Endothelial cell of umbilical vein (primary cell): ENCODE measurements around the gene SH3GL1. TPM values are rescaled to one million over a fixed set of nuclear protein-coding genes. Genes with fewer than 3 reads are reported as not detected.

ENCODE experiments used
- BruUV-seq: library from RNA; stranded (reverse); fragments of 400-500 nt; replicated peaks from 2 replicates; lab custom pipeline; 2021; lab: Mats Ljungman, UMichigan
- CTCF ChIA-PET: fragments of 300-600, 350-600 bp; sonication (Branson Sonifier 250); formaldehyde crosslinking; loops from one replicate; lab custom pipeline; 2021; ENCODE audit warnings: antibody characterized with exemption, inconsistent platforms; lab: Charles Lee
- POLR2A ChIA-PET: fragments of 300-600, 350-600 bp; sonication (Branson Sonifier 250); formaldehyde crosslinking; loops from one replicate; lab custom pipeline; 2021; ENCODE audit warnings: antibody characterized with exemption, inconsistent platforms; lab: Charles Lee
- DNase-seq: peaks from one replicate; pipeline ENCODE4 v3.0.0-alpha.2; 2011; ENCODE audit warnings: low read depth, low spot score
- FAIRE-seq: peaks from 2 replicates; lab custom pipeline; 2011; peaks lifted over from hg19 to GRCh38; lab: Jason Lieb, UNC
- H2AFZ ChIP-seq: 2 replicates; pipeline ENCODE4 v1.6.0; 2012; ENCODE audit warnings: low read depth, low read length, control low read depth, inconsistent platforms
- H3K27ac ChIP-seq: 2 replicates; pipeline ENCODE4 v1.5.1; 2011; ENCODE audit warnings: low read depth, mild to moderate bottlenecking, control low read depth, low read length, moderate library complexity; ENCODE audit not compliant: insufficient read depth
- H3K27me3 ChIP-seq, 2 experiments: 2 replicates each; pipeline versions ENCODE4 v1.6.0 to v1.6.1; 2011; ENCODE audit warnings: low read length in 2 of 2, mixed read lengths in 1 of 2; ENCODE audit not compliant: control insufficient read depth in 2 of 2, insufficient read depth in 2 of 2
- H3K36me3 ChIP-seq, 2 experiments: 2 replicates in 1 of 2; 3 replicates in 1 of 2; pipeline ENCODE4 v1.5.1; 2011; ENCODE audit warnings: low read length in 2 of 2, mild to moderate bottlenecking in 1 of 2, moderate library complexity in 1 of 2; ENCODE audit not compliant: control insufficient read depth in 2 of 2, insufficient read depth in 2 of 2; ENCODE audit errors: extremely low read depth in 1 of 2
- H3K4me1 ChIP-seq: 3 replicates; pipeline ENCODE4 v1.5.1; 2011; ENCODE audit warnings: mild to moderate bottlenecking, low read length; ENCODE audit not compliant: control insufficient read depth, insufficient read depth; ENCODE audit errors: extremely low read depth
- H3K4me2 ChIP-seq: 2 replicates; pipeline ENCODE4 v1.6.1; 2011; ENCODE audit warnings: low read length, control low read depth, mixed read lengths; ENCODE audit not compliant: insufficient read depth
- H3K4me3 ChIP-seq, 3 experiments: fragments of 200-600 bp in 1 of 3; sonication (generic), shearing (Covaris generic) in 1 of 3; replicated peaks in 1 of 3; 2 replicates each; pipeline ENCODE4 v1.5.1; 2011 to 2016; ENCODE audit warnings: control low read depth in 3 of 3, low read length in 3 of 3, mild to moderate bottlenecking in 2 of 3, inconsistent platforms in 1 of 3, low read depth in 1 of 3, moderate library complexity in 1 of 3; ENCODE audit not compliant: insufficient read depth in 1 of 3
- H3K79me2 ChIP-seq: 2 replicates; pipeline ENCODE4 v1.6.0; 2012; ENCODE audit warnings: low read length, inconsistent platforms; ENCODE audit not compliant: control insufficient read depth, insufficient read depth
- H3K9ac ChIP-seq: replicated peaks from 2 replicates; pipeline ENCODE3; 2011; ENCODE audit warnings: low read length, control low read depth; ENCODE audit not compliant: insufficient read depth; ENCODE audit errors: extremely low read depth
- H3K9me1 ChIP-seq: replicated peaks from 3 replicates; pipeline ENCODE4 v1.6.0; 2011; ENCODE audit warnings: mild to moderate bottlenecking, low read length; ENCODE audit not compliant: control insufficient read depth, insufficient read depth; ENCODE audit errors: extremely low read depth
- H3K9me3 ChIP-seq: replicated peaks from 2 replicates; pipeline ENCODE4 v1.5.1; 2012; ENCODE audit warnings: low read length, inconsistent platforms; ENCODE audit not compliant: control insufficient read depth, insufficient read depth
- H4K20me1 ChIP-seq: replicated peaks from 2 replicates; pipeline ENCODE3; 2011; ENCODE audit warnings: mild to moderate bottlenecking, low read length; ENCODE audit not compliant: control insufficient read depth, insufficient read depth; ENCODE audit errors: extremely low read depth
- EZH2 ChIP-seq: IDR thresholded peaks from 2 replicates; pipeline ENCODE4 v1.6.1; 2012; ENCODE audit warnings: borderline replicate concordance, low read depth, mild to moderate bottlenecking, moderate library complexity, low read length, inconsistent platforms; ENCODE audit not compliant: severe bottlenecking
- FOS ChIP-seq: IDR thresholded peaks from 2 replicates; pipeline ENCODE4 v1.6.1; 2011; ENCODE audit warnings: mild to moderate bottlenecking, low read length, moderate library complexity, borderline replicate concordance; ENCODE audit not compliant: insufficient read depth
- GATA2 ChIP-seq: IDR thresholded peaks from 2 replicates; pipeline ENCODE4 v1.7.0; 2011; ENCODE audit warnings: low read depth, mild to moderate bottlenecking, moderate library complexity, mixed read lengths, low read length; ENCODE audit not compliant: insufficient read length, insufficient read depth
- JUN ChIP-seq: IDR thresholded peaks from 2 replicates; pipeline ENCODE4 v1.6.1; 2011; ENCODE audit warnings: borderline replicate concordance, low read depth; ENCODE audit not compliant: insufficient read length, insufficient read depth
- MYC ChIP-seq: IDR thresholded peaks from one replicate; pipeline ENCODE4 v1.6.1; 2011; ENCODE audit warnings: mild to moderate bottlenecking, low read depth, low read length
- POLR2A ChIP-seq: IDR thresholded peaks from 2 replicates; pipeline ENCODE4 v1.6.1; 2012; ENCODE audit warnings: low read depth, mild to moderate bottlenecking, control low read depth, low read length
- POLR2AphosphoS5 ChIP-seq: IDR thresholded peaks from 2 replicates; pipeline ENCODE4 v1.6.1; 2012; ENCODE audit warnings: low read depth, mild to moderate bottlenecking, control low read depth, low read length, moderate library complexity; ENCODE audit not compliant: insufficient read depth
- dilution Hi-C: fragments of 300-500 bp; cut with MboI; formaldehyde crosslinking; loops from one replicate; pipeline ENCODE4 v1.15.0; 2019; ENCODE audit warnings: low sequenced_read_pairs; ENCODE audit not compliant: extremely low pct_ligation_motif_present
- intact Hi-C: fragments of 100-400 bp; cut with micrococcal nuclease; formaldehyde crosslinking; loops from one replicate; pipeline ENCODE4 v1.10.0; 2022
- polyA plus RNA-seq, 4 experiments: library from polyadenylated mRNA; depleted of rRNA in 3 of 4; stranded (reverse) in 3 of 4; unstranded in 1 of 4; fragments of >200 nt; gene quantifications; 2 replicates each; pipeline versions ENCODE4 v1.2.1 to v1.2.3, GENCODE V29; 2011 to 2012; ENCODE audit warnings: missing spikeins in 1 of 4
- total RNA-seq: library from RNA; stranded (reverse); gene quantifications from 2 replicates; pipeline ENCODE4 v1.2.3, GENCODE V29; 2021
- TF ChIP-seq, protein P1 (sequence below): IDR thresholded peaks from 2 replicates; pipeline ENCODE4 v1.6.1; 2011; ENCODE audit not compliant: insufficient read depth, insufficient read length
- TF ChIP-seq, protein P2 (sequence below), 2 donors: IDR thresholded peaks; 1 replicate in 1 of 2; 2 replicates in 1 of 2; pipeline ENCODE4 v1.5.1; 2011; ENCODE audit warnings: low read length in 2 of 2, mild to moderate bottlenecking in 2 of 2, moderate library complexity in 2 of 2, control low read depth in 1 of 2, inconsistent platforms in 1 of 2, low read depth in 1 of 2; ENCODE audit not compliant: insufficient read depth in 1 of 2; ENCODE audit errors: extremely low read depth in 1 of 2

SH3GL1 gene
- total and polyA plus RNA-seq, 2 donors (not counting 3 experiments of a cell fraction or from before 2014, with no cell fraction given): 143 to 145 TPM

DNA sequence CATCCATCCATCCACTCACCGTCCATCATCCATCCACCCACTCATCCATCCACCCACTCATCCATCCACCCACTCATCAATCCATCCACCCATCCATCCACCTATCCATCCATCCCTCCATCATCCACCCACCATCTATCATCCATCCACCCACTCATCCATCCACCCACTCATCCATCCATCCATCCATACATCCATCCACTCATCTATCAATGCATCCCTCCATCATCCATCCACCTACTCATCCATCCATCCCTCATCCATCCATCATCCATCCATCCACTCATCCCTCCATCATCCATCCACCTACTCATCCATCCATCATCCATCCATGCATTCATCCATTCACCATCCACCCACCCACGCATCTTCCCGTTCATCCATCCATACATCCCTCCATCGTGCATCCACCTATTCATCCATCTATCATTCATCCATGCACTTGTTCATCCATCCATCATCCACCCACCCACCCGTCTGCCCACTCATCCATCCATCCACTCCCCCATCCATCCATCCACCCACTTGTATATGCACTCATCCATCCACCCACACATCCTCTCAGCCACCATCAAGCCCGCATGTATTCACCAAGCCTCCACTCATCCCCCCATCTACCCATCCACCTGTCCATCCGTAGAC is 65.3 kb downstream of the SH3GL1 start:
- FAIRE-seq (no peak), DNase-seq (no peak)
- Histone ChIP-seq H3K9me3 (no peaks in the 10 kb centered on the region), H3K79me2 (no peaks in the 10 kb centered on the region), H3K4me2 (no peak overlapping the region), H3K4me3 (no peak overlapping the region), H2AFZ (no peak overlapping the region), H3K4me1 (peaks cover 4% of the 10 kb centered on the region), H3K36me3 (no peaks in the 10 kb centered on the region), H3K27me3 (no peaks in the 10 kb centered on the region), H3K9me1 (no peaks in the 10 kb centered on the region), H3K27ac (no peak overlapping the region), H4K20me1 (no peaks in the 10 kb centered on the region), H3K9ac (no peak overlapping the region)
- POLR2A ChIA-PET: no interaction called here
- TF ChIP-seq EZH2 (no peak), MYC (no peak), JUN (no peak), GATA2 (no peak), POLR2AphosphoS5 (no peak), FOS (no peak), POLR2A (no peak)
- TF ChIP-seq, protein P1, sequence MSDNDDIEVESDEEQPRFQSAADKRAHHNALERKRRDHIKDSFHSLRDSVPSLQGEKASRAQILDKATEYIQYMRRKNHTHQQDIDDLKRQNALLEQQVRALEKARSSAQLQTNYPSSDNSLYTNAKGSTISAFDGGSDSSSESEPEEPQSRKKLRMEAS: no peak
- TF ChIP-seq, protein P2, sequence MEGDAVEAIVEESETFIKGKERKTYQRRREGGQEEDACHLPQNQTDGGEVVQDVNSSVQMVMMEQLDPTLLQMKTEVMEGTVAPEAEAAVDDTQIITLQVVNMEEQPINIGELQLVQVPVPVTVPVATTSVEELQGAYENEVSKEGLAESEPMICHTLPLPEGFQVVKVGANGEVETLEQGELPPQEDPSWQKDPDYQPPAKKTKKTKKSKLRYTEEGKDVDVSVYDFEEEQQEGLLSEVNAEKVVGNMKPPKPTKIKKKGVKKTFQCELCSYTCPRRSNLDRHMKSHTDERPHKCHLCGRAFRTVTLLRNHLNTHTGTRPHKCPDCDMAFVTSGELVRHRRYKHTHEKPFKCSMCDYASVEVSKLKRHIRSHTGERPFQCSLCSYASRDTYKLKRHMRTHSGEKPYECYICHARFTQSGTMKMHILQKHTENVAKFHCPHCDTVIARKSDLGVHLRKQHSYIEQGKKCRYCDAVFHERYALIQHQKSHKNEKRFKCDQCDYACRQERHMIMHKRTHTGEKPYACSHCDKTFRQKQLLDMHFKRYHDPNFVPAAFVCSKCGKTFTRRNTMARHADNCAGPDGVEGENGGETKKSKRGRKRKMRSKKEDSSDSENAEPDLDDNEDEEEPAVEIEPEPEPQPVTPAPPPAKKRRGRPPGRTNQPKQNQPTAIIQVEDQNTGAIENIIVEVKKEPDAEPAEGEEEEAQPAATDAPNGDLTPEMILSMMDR (IDR thresholded peaks at IDR 0.05; ENCODE audit: extremely low read depth in 1 of 2, insufficient read depth in 1 of 2, low read depth in 1 of 2, low read length in 2 of 2): no peak
- dilution Hi-C loops (no loop called here), intact Hi-C loops (no loop called here)
- CTCF ChIA-PET: no interaction called here
- BruUV-seq: no TSS peak
